Keratinocyte (primary cell): ENCODE data around the gene GPRC5C. TPM values are rescaled to one million over a fixed set of nuclear protein-coding genes. Genes with fewer than 3 reads are reported as not detected.
A peak's percentile ranks its signal among the peaks of the same experiment; 100 is the strongest.

Source experiments
- DNase-seq: peaks from one replicate; pipeline ENCODE4 v3.0.0-alpha.2; 2011; ENCODE audit warnings: low read depth, missing footprints, low spot score
- FAIRE-seq: peaks from 2 replicates; lab custom pipeline; 2011; peaks lifted over from hg19 to GRCh38; lab: Jason Lieb, UNC
- H2AFZ ChIP-seq: 2 replicates; pipeline ENCODE4 v1.6.0; 2012; ENCODE audit warnings: low read length, control low read depth, inconsistent platforms; ENCODE audit not compliant: control insufficient read depth
- H3K27ac ChIP-seq: 2 replicates; pipeline ENCODE4 v1.5.1; 2011; ENCODE audit warnings: low read length; ENCODE audit not compliant: control insufficient read depth, insufficient read depth
- H3K27me3 ChIP-seq: 3 replicates; pipeline ENCODE4 v1.6.0; 2011; ENCODE audit warnings: low read length; ENCODE audit not compliant: control insufficient read depth, insufficient read depth; ENCODE audit errors: extremely low read depth
- H3K36me3 ChIP-seq, 2 experiments: 2 replicates in 1 of 2; 3 replicates in 1 of 2; pipeline ENCODE4 v1.5.1; 2011; ENCODE audit warnings: low read length in 2 of 2, mild to moderate bottlenecking in 1 of 2; ENCODE audit not compliant: control insufficient read depth in 2 of 2, insufficient read depth in 2 of 2; ENCODE audit errors: extremely low read depth in 1 of 2
- H3K4me1 ChIP-seq: 3 replicates; pipeline ENCODE4 v1.5.1; 2011; ENCODE audit warnings: low read length; ENCODE audit not compliant: control insufficient read depth, insufficient read depth; ENCODE audit errors: extremely low read depth
- H3K4me2 ChIP-seq: 3 replicates; pipeline ENCODE4 v1.6.0; 2011; ENCODE audit warnings: low read depth, low read length; ENCODE audit not compliant: control insufficient read depth, insufficient read depth; ENCODE audit errors: extremely low read depth
- H3K4me3 ChIP-seq, 3 experiments: fragments of 200-600 bp in 1 of 3; sonication (generic) in 1 of 3; 2 replicates in 2 of 3; 3 replicates in 1 of 3; pipeline ENCODE4 v1.5.1; 2011 to 2016; ENCODE audit warnings: low read length in 3 of 3, mild to moderate bottlenecking in 3 of 3, control low read depth in 2 of 3, inconsistent platforms in 1 of 3, low read depth in 1 of 3, mixed read lengths in 1 of 3, mixed run types in 1 of 3, moderate library complexity in 1 of 3; ENCODE audit not compliant: control insufficient read depth in 2 of 3, insufficient read depth in 2 of 3; ENCODE audit errors: extremely low read depth in 1 of 3
- H3K79me2 ChIP-seq: 2 replicates; pipeline ENCODE4 v1.6.0; 2012; ENCODE audit warnings: low read length; ENCODE audit not compliant: control insufficient read depth, insufficient read depth
- H3K9ac ChIP-seq: 3 replicates; pipeline ENCODE4 v1.6.0; 2011; ENCODE audit warnings: low read length; ENCODE audit not compliant: control insufficient read depth, insufficient read depth; ENCODE audit errors: extremely low read depth
- H3K9me1 ChIP-seq: 3 replicates; pipeline ENCODE4 v1.6.0; 2011; ENCODE audit warnings: low read length; ENCODE audit not compliant: control insufficient read depth, insufficient read depth; ENCODE audit errors: extremely low read depth
- H3K9me3 ChIP-seq: 2 replicates; pipeline ENCODE4 v1.5.1; 2012; ENCODE audit warnings: low read depth, low read length; ENCODE audit not compliant: control insufficient read depth
- H4K20me1 ChIP-seq: 3 replicates; pipeline ENCODE4 v1.6.0; 2011; ENCODE audit warnings: low read length; ENCODE audit not compliant: control insufficient read depth, insufficient read depth; ENCODE audit errors: extremely low read depth
- CTCF ChIP-seq, 3 experiments: IDR thresholded peaks in 1 of 3; conservative IDR thresholded peaks in 1 of 3; optimal IDR thresholded peaks in 1 of 3; 2 replicates in 2 of 3; 3 replicates in 1 of 3; pipeline versions ENCODE3 to v1.5.1; 2011; ENCODE audit warnings: low read length in 3 of 3, mild to moderate bottlenecking in 3 of 3, moderate library complexity in 2 of 3, control low read depth in 1 of 3, inconsistent platforms in 1 of 3; ENCODE audit not compliant: insufficient read depth in 2 of 3; ENCODE audit errors: extremely low read depth in 1 of 3
- EZH2 ChIP-seq: IDR thresholded peaks from one replicate; pipeline ENCODE4 v1.6.1; 2012; ENCODE audit warnings: inconsistent platforms, mild to moderate bottlenecking, low read length, moderate library complexity
- dilution Hi-C: fragments of 300-500 bp; cut with MboI; formaldehyde crosslinking; loops from one replicate; pipeline ENCODE4 v1.7.0; 2020; ENCODE audit warnings: low sequenced_read_pairs; ENCODE audit not compliant: extremely low pct_ligation_motif_present
- polyA plus RNA-seq, 5 experiments: library from polyadenylated mRNA; depleted of rRNA in 3 of 5; stranded (reverse) in 3 of 5; stranded (forward) in 1 of 5; unstranded in 1 of 5; fragments of >200 nt; gene quantifications; 1 replicate in 1 of 5; 2 replicates in 3 of 5; 3 replicates in 1 of 5; pipeline versions ENCODE4 v1.2.1 to v1.2.3, GENCODE V29; 2011 to 2012; ENCODE audit warnings: missing spikeins in 2 of 5, low read depth in 1 of 5, low replicate concordance in 1 of 5

The GPRC5C gene
- polyA plus RNA-seq, 1 donor (not counting 4 experiments of a cell fraction or from before 2014, with no cell fraction given) = 24.2 TPM

DNA sequence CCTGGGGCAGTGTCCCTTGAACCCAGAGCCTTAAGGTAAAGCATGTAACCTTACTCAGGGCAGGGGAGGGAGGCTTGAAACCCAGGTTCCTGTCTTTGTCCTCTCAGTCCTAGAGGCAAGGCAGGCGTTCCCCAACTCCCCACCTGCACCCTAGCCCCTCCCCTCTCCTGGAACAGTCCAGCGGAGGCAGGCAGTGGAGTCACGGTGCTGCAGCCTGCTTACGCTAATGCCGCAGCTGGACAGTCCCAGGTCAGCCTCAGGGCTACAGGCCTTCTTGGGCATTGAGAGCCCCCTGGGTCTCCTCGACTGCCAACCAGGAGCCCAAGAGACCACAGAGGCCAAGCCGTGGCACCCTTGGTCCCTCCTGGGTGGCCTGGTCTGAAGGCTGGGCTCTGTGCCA lies 27.7 kb downstream of the GPRC5C start:
- no peak for TF ChIP-seq CTCF (optimal IDR thresholded peaks at IDR 0.05 in 1 of 3, IDR thresholded peaks at IDR 0.05 in 1 of 3, conservative IDR thresholded peaks at IDR 0.05 in 1 of 3; ENCODE audit: extremely low read depth in 1 of 3, insufficient read depth in 2 of 3, low read length in 3 of 3)
- TF ChIP-seq EZH2 = no peak
- no peak overlapping the region for H3K4me3 ChIP-seq
- no peaks in the 10 kb centered on the region for H3K79me2 ChIP-seq
- FAIRE-seq (no peak), DNase-seq (no peak)
- no peaks in the 10 kb centered on the region for H3K9me3 ChIP-seq
- H3K27ac ChIP-seq = no peak overlapping the region
- H3K27me3 ChIP-seq = peaks cover 6% of the 10 kb centered on the region
- H3K9ac ChIP-seq = no peak overlapping the region
- H2AFZ ChIP-seq = no peak overlapping the region
- H3K36me3 ChIP-seq = no peaks in the 10 kb centered on the region
- no peaks in the 10 kb centered on the region for H3K9me1 ChIP-seq
- H4K20me1 ChIP-seq = no peaks in the 10 kb centered on the region
- H3K4me1 ChIP-seq = peaks cover under 1% of the 10 kb centered on the region
- dilution Hi-C loops = no loop called here
- H3K4me2 ChIP-seq = no peak overlapping the region

GRCh38 chr17:74460241-74460640 lies 28.4 kb downstream of the GPRC5C start:
- no peak for DNase-seq
- H3K4me3 ChIP-seq = no peak overlapping the region
- no peaks in the 10 kb centered on the region for H3K9me1 ChIP-seq
- no peak overlapping the region for H2AFZ ChIP-seq
- TF ChIP-seq EZH2 (no peak), CTCF (optimal IDR thresholded peaks at IDR 0.05 in 1 of 3, IDR thresholded peaks at IDR 0.05 in 1 of 3, conservative IDR thresholded peaks at IDR 0.05 in 1 of 3; ENCODE audit: extremely low read depth in 1 of 3, insufficient read depth in 2 of 3, low read length in 3 of 3) (peak in 1 of 3 experiments; percentile 19)
- FAIRE-seq = no peak
- H3K79me2 ChIP-seq = no peaks in the 10 kb centered on the region
- H3K27me3 ChIP-seq = peaks cover under 1% of the 10 kb centered on the region
- H3K27ac ChIP-seq = no peak overlapping the region
- no peak overlapping the region for H3K9ac ChIP-seq
- H3K9me3 ChIP-seq = no peaks in the 10 kb centered on the region
- dilution Hi-C loops = no loop called here
- no peaks in the 10 kb centered on the region for H3K36me3 ChIP-seq
- H3K4me2 ChIP-seq = no peak overlapping the region
- H3K4me1 ChIP-seq = no peaks in the 10 kb centered on the region
- no peaks in the 10 kb centered on the region for H4K20me1 ChIP-seq
